Stimulated activated CD4-positive, alpha-beta T cell treated with anti-CD3 and anti-CD28 coated beads, TNF-alpha, amount 100 ng/mL, for 4 hours (primary cell): Measurements from ENCODE around the gene ELK4.
A peak's percentile ranks its signal among the peaks of the same experiment; 100 is the strongest.

Experiments used
- DNase-seq, 3 experiments: peaks; one replicate each; pipeline ENCODE4 v3.0.0-alpha.2; 2020; ENCODE audit warnings: low read depth in 3 of 3

Gene ELK4

GRCh38 chr1:205631768-205632668, at the start of gene ELK4:
ELK4 (minus strand) TSS chr1:205632011; CDS start chr1:205623882, 8,129 bp downstream.
- peak; percentile 99 to 100 (median 99) for DNase-seq

GRCh38 chr1:205681364-205681763, 49.6 kb upstream of the ELK4 start:
- no peak for DNase-seq

GRCh38 chr1:205680073-205680851, 48.5 kb upstream of the ELK4 start, which contains the start of gene SLC45A3:
SLC45A3 (minus strand) TSS chr1:205680509; CDS start chr1:205664656, 15,853 bp downstream.
- peak; percentile 21 to 32 (median 32) for DNase-seq

- no peak for DNase-seq
These were observed 46.7 kb upstream of the ELK4 start for GRCh38 chr1:205678286-205679111.

- DNase-seq = no peak
These were observed 45.4 kb upstream of the ELK4 start for GRCh38 chr1:205677167-205677566.

- DNase-seq = no peak
These were observed 44.8 kb upstream of the ELK4 start for GRCh38 chr1:205676597-205676996.

- no peak for DNase-seq
These were observed 44.2 kb upstream of the ELK4 start for GRCh38 chr1:205676002-205676401.

GRCh38 chr1:205675247-205675646, 43.4 kb upstream of the ELK4 start:
- no peak for DNase-seq

- DNase-seq = no peak
These were observed 41.2 kb upstream of the ELK4 start for GRCh38 chr1:205672970-205673369.

GRCh38 chr1:205672395-205672889, 40.6 kb upstream of the ELK4 start:
- DNase-seq = no peak

GRCh38 chr1:205670611-205671430, 39.0 kb upstream of the ELK4 start:
- DNase-seq = no peak

GRCh38 chr1:205670150-205670446, 38.3 kb upstream of the ELK4 start:
- no peak for DNase-seq

GRCh38 chr1:205669341-205670149, 37.7 kb upstream of the ELK4 start:
- no peak for DNase-seq

GRCh38 chr1:205668951-205669340, 37.1 kb upstream of the ELK4 start:
- DNase-seq = no peak

GRCh38 chr1:205667909-205668643, 36.3 kb upstream of the ELK4 start:
- DNase-seq = no peak

- DNase-seq = no peak
These were observed 34.8 kb upstream of the ELK4 start for GRCh38 chr1:205666372-205667166.

GRCh38 chr1:205665201-205666045, 33.6 kb upstream of the ELK4 start:
- DNase-seq = no peak
